Stimulated activated CD4-positive, alpha-beta T cell treated with anti-CD3 and anti-CD28 coated beads, Interleukin-2, amount 100 ng/mL, for 4 hours (primary cell): Measurements from ENCODE around the gene MEIOSIN.
"Not testable (repeated sequence)": the region's sequence is repeated elsewhere in the genome, so short reads cannot be mapped to it uniquely, and the experiment has no call there.

Experiments used
- DNase-seq: peaks from one replicate; pipeline ENCODE4 v3.0.0-alpha.2; 2020; ENCODE audit warnings: low read depth

The MEIOSIN gene

GRCh38 chr19:45780448-45781213, 47.4 kb downstream of the MEIOSIN start:
- DNase-seq = no peak

- DNase-seq = no peak
Measured at GRCh38 chr19:45781214-45782161, 48.2 kb downstream of the MEIOSIN start.

- no peak for DNase-seq
Measured at GRCh38 chr19:45782162-45782691, 49.0 kb downstream of the MEIOSIN start, which contains the start of gene DMPK. Gene DMPK (minus strand): TSS chr19:45782490. CDS start chr19:45782352, 138 bp downstream.

- no peak for DNase-seq
Measured at GRCh38 chr19:45782820-45783785, 49.9 kb downstream of the MEIOSIN start.

GRCh38 chr19:45784096-45784495, 50.9 kb downstream of the MEIOSIN start:
- DNase-seq = no peak

GRCh38 chr19:45785097-45785496, 51.9 kb downstream of the MEIOSIN start:
- DNase-seq = no peak

- no peak for DNase-seq
Measured at GRCh38 chr19:45785781-45786532, 52.7 kb downstream of the MEIOSIN start.

GRCh38 chr19:45786533-45786894, 53.3 kb downstream of the MEIOSIN start:
- no peak for DNase-seq

- no peak for DNase-seq
Measured at GRCh38 chr19:45789035-45789786, 56.0 kb downstream of the MEIOSIN start.

GRCh38 chr19:45790942-45791341, 57.7 kb downstream of the MEIOSIN start:
- no peak for DNase-seq

- no peak for DNase-seq
Measured at GRCh38 chr19:45791744-45792469, 58.7 kb downstream of the MEIOSIN start.

GRCh38 chr19:45792470-45793177, 59.4 kb downstream of the MEIOSIN start, which contains the start of gene DMWD:
Gene DMWD (minus strand): TSS chr19:45792845. CDS start chr19:45792756, 89 bp downstream.
- peak; percentile 99 for DNase-seq

GRCh38 chr19:45793178-45793564, 59.9 kb downstream of the MEIOSIN start:
- no peak for DNase-seq

- no peak for DNase-seq
Measured at GRCh38 chr19:45793876-45794275, 60.6 kb downstream of the MEIOSIN start.

GRCh38 chr19:45794627-45795026, 61.4 kb downstream of the MEIOSIN start:
- DNase-seq = no peak

- peak; percentile 26 for DNase-seq
Measured at GRCh38 chr19:45798995-45799517, 65.8 kb downstream of the MEIOSIN start.

- DNase-seq = not testable (repeated sequence)
Measured at GRCh38 chr19:45799541-45799940, 66.3 kb downstream of the MEIOSIN start.

- DNase-seq = no peak
Measured at GRCh38 chr19:45800070-45800553, 66.9 kb downstream of the MEIOSIN start.
